K562 (cell line): ENCODE results near the gene PDLIM5. TPM values are rescaled to one million over a fixed set of nuclear protein-coding genes. Genes with fewer than 3 reads are reported as not detected.

Experiments
- ATAC-seq: fragments of 200-7000 bp; cut with Tn5 transposase; 3 replicates; pipeline ENCODE4 v1.9.1; 2020; ENCODE audit warnings: moderate library complexity
- BruUV-seq: library from RNA; stranded (reverse); fragments of 400-500 nt; replicated peaks from 2 replicates; lab custom pipeline; 2021; lab: Mats Ljungman, UMichigan
- CTCF ChIA-PET: fragments of 300-600 bp; formaldehyde crosslinking; extraction: SDS; loops from one replicate; lab custom pipeline; 2021; ENCODE audit warnings: low intra/inter-chr PET ratio; lab: Yijun Ruan, JAX
- POLR2A ChIA-PET: fragments of 300-600, 350-650 bp; sonication (Branson Sonifier 250); formaldehyde crosslinking; extraction: SDS; loops from one replicate; lab custom pipeline; 2021; ENCODE audit warnings: antibody characterized with exemption, inconsistent platforms; lab: Yijun Ruan, JAX
- DNase-seq, 4 experiments: peaks; one replicate each; pipeline versions ENCODE4 v3.0.0 to v3.0.0-alpha.2; 2011 to 2018; ENCODE audit warnings: low spot score in 3 of 4, mixed read lengths in 3 of 4; ENCODE audit errors: extremely low read depth in 1 of 4
- FAIRE-seq: peaks from 2 replicates; lab custom pipeline; 2011; peaks lifted over from hg19 to GRCh38; lab: Jason Lieb, UNC
- H2AFZ ChIP-seq: 2 replicates; pipeline ENCODE4 v1.6.0; 2011; ENCODE audit warnings: low read depth, low read length, control low read depth, inconsistent platforms
- H3K27ac ChIP-seq: fragments of 200-600 bp; 3 replicates; pipeline ENCODE4 v1.8.0; 2011; ENCODE audit warnings: low read depth, mild to moderate bottlenecking, control low read depth, inconsistent platforms, low read length, moderate library complexity, mixed read lengths; ENCODE audit errors: extremely low read depth
- H3K27me3 ChIP-seq, 2 experiments: fragments of 300-600 bp in 1 of 2; 2 replicates in 1 of 2; 3 replicates in 1 of 2; pipeline versions ENCODE4 v1.6.0 to v1.8.0; 2011; ENCODE audit warnings: inconsistent platforms in 2 of 2, low read length in 2 of 2, mild to moderate bottlenecking in 1 of 2, mixed read lengths in 1 of 2, moderate library complexity in 1 of 2; ENCODE audit not compliant: control insufficient read depth in 2 of 2, insufficient read depth in 2 of 2
- H3K36me3 ChIP-seq: fragments of 300-600 bp; 3 replicates; pipeline ENCODE4 v1.8.0; 2011; ENCODE audit warnings: mild to moderate bottlenecking, low read length, inconsistent platforms; ENCODE audit not compliant: control insufficient read depth, insufficient read depth
- H3K4me1 ChIP-seq, 2 experiments: fragments of 200-600 bp in 1 of 2; replicated peaks in 1 of 2; 2 replicates in 1 of 2; 3 replicates in 1 of 2; pipeline versions ENCODE4 v1.5.1 to v1.8.0; 2011; ENCODE audit warnings: inconsistent platforms in 2 of 2, low read length in 2 of 2, mild to moderate bottlenecking in 1 of 2, mixed read lengths in 1 of 2, moderate library complexity in 1 of 2; ENCODE audit not compliant: control insufficient read depth in 2 of 2, insufficient read depth in 2 of 2
- H3K4me2 ChIP-seq: 2 replicates; pipeline ENCODE4 v1.6.1; 2011; ENCODE audit warnings: low read length, control low read depth, inconsistent platforms, mixed read lengths; ENCODE audit not compliant: insufficient read depth
- H3K4me3 ChIP-seq: fragments of 200-600 bp; sonication (generic), shearing (Covaris generic); 2 replicates; pipeline ENCODE4 v1.5.1; 2016; ENCODE audit warnings: control low read depth, inconsistent platforms
- H3K79me2 ChIP-seq: fragments of 200-600 bp; 3 replicates; pipeline ENCODE4 v1.8.0; 2011; ENCODE audit warnings: low read length, inconsistent platforms; ENCODE audit not compliant: control insufficient read depth, insufficient read depth
- H3K9ac ChIP-seq, 2 experiments: 2 replicates each; pipeline versions ENCODE4 v1.6.0 to v1.6.1; 2011; ENCODE audit warnings: low read depth in 2 of 2, low read length in 2 of 2, control low read depth in 1 of 2, inconsistent platforms in 1 of 2, mild to moderate bottlenecking in 1 of 2, mixed read lengths in 1 of 2; ENCODE audit not compliant: insufficient read depth in 1 of 2
- H3K9me1 ChIP-seq: one replicate; pipeline ENCODE4 v1.6.0; 2011; ENCODE audit warnings: inconsistent platforms, mild to moderate bottlenecking, low read length, moderate library complexity; ENCODE audit not compliant: control insufficient read depth, insufficient read depth
- H3K9me3 ChIP-seq: replicated peaks from 2 replicates; pipeline ENCODE4 v1.5.1; 2011; ENCODE audit warnings: low read depth, low read length, inconsistent platforms; ENCODE audit not compliant: control insufficient read depth, insufficient read depth
- H4K20me1 ChIP-seq: replicated peaks from 2 replicates; pipeline ENCODE4 v1.6.1; 2011; ENCODE audit warnings: low read length, inconsistent platforms, mixed read lengths; ENCODE audit not compliant: control insufficient read depth, insufficient read depth
- BDP1 ChIP-seq: IDR thresholded peaks from 3 replicates; pipeline ENCODE4 v1.6.1; 2011; ENCODE audit not compliant: insufficient read length, insufficient read depth
- BRF1 ChIP-seq: IDR thresholded peaks from 3 replicates; pipeline ENCODE4 v1.6.1; 2011; ENCODE audit warnings: borderline replicate concordance, mild to moderate bottlenecking; ENCODE audit not compliant: insufficient read length; ENCODE audit errors: extremely low read depth
- EZH2 ChIP-seq: IDR thresholded peaks from 2 replicates; pipeline ENCODE4 v1.6.1; 2012; ENCODE audit warnings: low read depth, mild to moderate bottlenecking, inconsistent platforms, low read length, borderline replicate concordance
- HDGF ChIP-seq: fragments of 450-650 bp; IDR thresholded peaks from 2 replicates; pipeline ENCODE4 v1.6.1; 2016
- MNT ChIP-seq, 2 experiments: fragments of 450-650 bp; conservative IDR thresholded peaks; 2 replicates each; pipeline ENCODE4 v1.6.1; 2017; ENCODE audit warnings: mild to moderate bottlenecking in 2 of 2, moderate library complexity in 2 of 2
- PHTF2 ChIP-seq: fragments of 250-450 bp; sonication (Bioruptor Pico); IDR thresholded peaks from 2 replicates; pipeline ENCODE4 v1.5.0; 2021; ENCODE audit warnings: mild to moderate bottlenecking
- TEAD2 ChIP-seq: fragments of 450-650 bp; IDR thresholded peaks from 2 replicates; pipeline ENCODE4 v1.6.1; 2016; ENCODE audit warnings: missing genetic modification characterization, control low read depth, missing compliant biosample characterization
- TFAM ChIP-seq: fragments of 250-450 bp; sonication (Bioruptor Pico); conservative IDR thresholded peaks from 2 replicates; pipeline ENCODE4 v1.5.0; 2021; ENCODE audit warnings: mild to moderate bottlenecking, moderate library complexity
- ZBTB12 ChIP-seq: fragments of 250-450 bp; sonication (Bioruptor Pico); IDR thresholded peaks from 2 replicates; pipeline ENCODE4 v1.4.0; 2020
- ZBTB8A ChIP-seq: fragments of 450-650 bp; IDR thresholded peaks from 2 replicates; pipeline ENCODE4 v1.6.1; 2018; ENCODE audit warnings: mild to moderate bottlenecking, moderate library complexity; ENCODE audit not compliant: partially characterized antibody
- ZNF431 ChIP-seq: sonication (generic); formaldehyde crosslinking; IDR thresholded peaks from 2 replicates; pipeline ENCODE4 v1.8.0; 2022; ENCODE audit warnings: mild to moderate bottlenecking, missing genetic modification reagents
- WGBS: fragments of 100-300 bp; shearing (Covaris generic); methylation state at CpG from one replicate; pipeline ENCODE4 v1.1.6; 2016; ENCODE audit warnings: low coverage, mixed read lengths; ENCODE audit not compliant: insufficient coverage; ENCODE audit errors: missing lambda C conversion rate; 5-methylcytosine and 5-hydroxymethylcytosine counted together
- in situ Hi-C: fragments of 300-500 bp; cut with MboI; formaldehyde crosslinking; loops from 4 replicates; pipeline ENCODE4 v1.15.0; 2018; ENCODE audit warnings: inconsistent platforms, mixed read lengths
- intact Hi-C: fragments of 100-400 bp; cut with micrococcal nuclease; formaldehyde crosslinking; loops from 2 replicates; pipeline ENCODE4 v1.14.2; 2022
- polyA plus RNA-seq, 8 experiments: library from polyadenylated mRNA; depleted of rRNA in 4 of 8; stranded (reverse) in 5 of 8; unstranded in 3 of 8; fragments of >200 nt; fragmentation: Nextera tagmentation in 2 of 8; fragmentation: Illumina TruSeq in 1 of 8; extraction: Ambion mirVana in 2 of 8; extraction: Trizol in 1 of 8; gene quantifications; 2 replicates each; pipeline versions ENCODE4 v1.2.1 to v1.2.3, GENCODE V29; 2011 to 2014; ENCODE audit warnings: inconsistent platforms in 1 of 8, missing spikeins in 1 of 8
- total RNA-seq, 7 experiments: library from RNA; depleted of rRNA in 6 of 7; stranded (reverse); fragments of >200 nt in 6 of 7; fragmentation: Illumina TruSeq in 2 of 7; extraction: Trizol in 2 of 7; gene quantifications; 2 replicates each; pipeline versions ENCODE4 v1.2.1 to v1.2.3, GENCODE V29; 2011 to 2021; ENCODE audit warnings: low replicate concordance in 1 of 7
- TF ChIP-seq, protein P1 (sequence below): fragments of 250-450 bp; sonication (Bioruptor Pico); IDR thresholded peaks from 2 replicates; pipeline ENCODE4 v1.8.0; 2021; ENCODE audit warnings: moderate library complexity, mild to moderate bottlenecking, inconsistent platforms

Gene PDLIM5
- total and polyA plus RNA-seq, 9 of the 15 experiments (the other 6 are each of a cell fraction or from before 2014, with no cell fraction given), result 36.9 to 127 (median 62.5) TPM

DNA sequence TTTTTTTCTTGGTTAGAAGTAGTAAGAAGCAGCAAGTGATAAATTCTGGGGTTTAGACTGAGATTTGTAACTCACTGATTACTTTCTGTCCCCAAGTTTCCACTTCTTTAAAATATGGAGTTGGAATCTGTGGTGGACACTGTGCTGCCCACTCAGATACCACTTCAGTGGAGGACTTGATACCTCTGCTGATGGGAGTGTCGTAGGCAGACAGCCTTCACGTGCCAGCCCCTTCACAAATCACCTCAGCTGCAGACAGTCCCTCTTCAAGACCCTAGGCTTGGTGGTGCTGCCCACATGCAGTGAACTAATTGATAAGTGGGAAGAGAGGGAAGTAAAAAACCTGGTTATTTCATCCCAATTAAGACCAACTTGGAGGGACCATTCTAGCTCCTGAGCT, 139.5 kb downstream of the PDLIM5 start:
- no peak overlapping the region for H3K27ac ChIP-seq
- intact Hi-C loops (loop anchor here (10.0 kb wide), 1 partner anchor 796 kb away; no protein-coding TSS in a partner anchor), in situ Hi-C loops (loop anchor here (10.0 kb wide), 1 partner anchor 286 kb away; no protein-coding TSS in a partner anchor)
- no peaks in the 10 kb centered on the region; a peak in 1 of 5 replicates for H3K4me1 ChIP-seq
- ATAC-seq, result no peak
- ChIA-PET CTCF (interaction anchor here (0.6 kb wide), 1 partner anchor 98 kb away, joined by 3 read pairs; no protein-coding TSS in a partner anchor), POLR2A (no interaction called here)
- H3K4me2 ChIP-seq, result no peak overlapping the region
- no peak for FAIRE-seq
- H3K9me1 ChIP-seq, result no peaks in the 10 kb centered on the region
- peaks cover 38% of the 10 kb centered on the region for H3K36me3 ChIP-seq
- no peaks in the 10 kb centered on the region for H3K79me2 ChIP-seq
- WGBS, result 83% methylated on average over 2 of the region's 2 CpGs
- no TSS peak for BruUV-seq
- no peaks in the 10 kb centered on the region for H4K20me1 ChIP-seq
- H3K9ac ChIP-seq, result no peak overlapping the region
- H3K4me3 ChIP-seq, result no peak overlapping the region
- DNase-seq, result no peak
- H3K27me3 ChIP-seq, result no peaks in the 10 kb centered on the region
- no peaks in the 10 kb centered on the region for H3K9me3 ChIP-seq
- no peak overlapping the region for H2AFZ ChIP-seq
- TF ChIP-seq TFAM (CRISPR knock-in tag) (no peak), ZBTB8A (no peak), BDP1 (no peak), PHTF2 (no peak), TEAD2 (tag) (no peak), HDGF (no peak), MNT (conservative IDR thresholded peaks at IDR 0.05) (no peak), BRF1 (no peak), EZH2 (no peak), ZBTB12 (no peak), ZNF431 (CRISPR knock-in tag) (no peak)
- TF ChIP-seq, protein P1, sequence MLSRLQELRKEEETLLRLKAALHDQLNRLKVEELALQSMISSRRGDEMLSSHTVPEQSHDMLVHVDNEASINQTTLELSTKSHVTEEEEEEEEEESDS, result no peak
